ENCODE data around the gene GSTA3.
A peak's percentile ranks its signal among the peaks of the same experiment; 100 is the strongest.
"Not testable (repeated sequence)": the region's sequence is repeated elsewhere in the genome, so short reads cannot be mapped to it uniquely, and the experiment has no call there.

The GSTA3 gene

DNA sequence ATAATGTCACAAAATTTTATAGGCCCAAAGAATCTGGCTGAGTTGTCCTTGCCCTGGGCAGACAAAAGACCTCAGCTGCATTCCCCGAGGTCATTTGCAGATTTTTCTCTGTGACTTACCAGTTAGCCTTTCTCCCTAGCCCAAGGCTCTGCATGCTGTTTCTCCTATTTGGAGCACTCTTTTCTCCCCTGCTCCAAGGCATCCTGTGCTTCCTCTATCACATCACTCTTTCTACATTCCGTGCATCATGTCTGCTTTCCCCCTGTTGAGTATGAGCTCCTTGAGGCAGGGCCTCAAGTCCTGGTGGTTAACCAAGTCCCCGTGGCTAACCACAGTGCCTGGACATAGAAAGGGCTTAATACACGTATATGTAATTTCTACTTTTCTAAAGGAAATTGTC lies 593 bp upstream of the GSTA3 start:
- no peak for DNase-seq

DNA sequence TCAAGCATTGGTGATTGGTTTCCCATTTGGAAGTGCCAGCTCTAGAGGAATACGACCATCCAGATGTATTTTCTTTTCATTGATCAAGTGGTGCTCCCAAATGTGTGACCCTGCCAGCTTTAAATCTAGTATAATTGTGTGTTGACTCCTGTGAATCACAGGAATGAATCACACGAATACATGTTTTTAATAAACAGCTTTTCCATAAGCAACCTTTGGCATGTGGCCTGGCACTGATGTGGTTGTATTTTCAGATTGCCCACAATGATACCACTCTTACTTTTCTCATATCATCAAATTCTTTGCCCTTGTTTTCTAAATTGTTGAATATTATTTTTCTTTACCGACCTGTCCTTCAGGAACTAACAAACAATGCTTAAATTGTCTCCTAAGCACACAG lies 367 bp downstream of the GSTA3 start:
- no peak for DNase-seq

DNA sequence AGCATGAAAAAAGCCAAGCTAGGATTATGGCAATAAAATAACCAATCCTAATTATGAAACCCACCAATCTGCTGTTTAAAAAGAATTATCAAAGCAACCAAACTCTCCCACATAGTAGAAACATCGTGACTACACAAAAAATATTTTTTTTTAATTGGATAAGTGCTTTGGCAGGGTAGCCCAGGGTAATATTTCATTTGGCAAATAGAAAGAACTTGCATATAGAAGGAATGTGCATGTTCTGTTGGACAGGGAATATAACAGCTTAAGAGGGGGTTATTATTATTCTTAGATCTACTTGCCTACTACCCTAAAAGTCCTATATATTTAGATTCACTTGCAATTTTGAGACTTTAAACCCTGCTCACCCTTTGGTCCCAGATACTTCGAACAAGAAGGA lies 972 bp downstream of the GSTA3 start:
- no peak for DNase-seq

DNA sequence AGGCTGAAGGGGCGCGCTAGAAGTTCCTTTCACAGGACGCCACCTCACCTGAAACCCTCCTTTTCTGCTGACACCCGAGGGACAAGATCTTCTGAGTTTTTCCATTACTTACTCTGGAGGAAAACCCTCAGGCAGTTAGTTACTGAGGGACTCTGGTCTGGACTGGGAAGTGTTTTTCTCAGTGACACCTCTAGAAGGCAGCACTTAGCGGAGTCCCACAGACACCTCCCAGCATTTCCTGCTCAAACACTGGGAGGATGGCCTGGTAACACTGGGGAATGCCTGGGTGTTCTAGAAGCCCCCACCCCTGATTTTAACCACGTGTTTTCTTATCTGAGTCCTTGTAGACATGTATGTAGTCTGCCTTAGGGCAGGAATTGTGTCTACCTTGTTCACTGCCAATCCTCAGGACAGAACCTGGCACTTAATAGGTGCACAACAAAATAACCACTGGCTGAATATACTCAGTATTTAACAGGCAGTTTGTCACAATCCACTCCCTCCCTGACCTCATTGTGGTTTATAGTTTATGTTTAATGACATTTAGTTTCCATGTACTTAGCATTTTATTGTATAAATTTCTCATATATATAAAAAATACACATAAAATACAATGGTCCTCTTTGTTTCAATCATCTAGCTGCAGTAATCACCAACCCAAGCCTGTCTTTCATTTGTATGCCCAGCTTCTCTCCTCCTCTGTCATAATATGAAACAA lies 4.8 kb downstream of the GSTA3 start:
- no peak for DNase-seq

DNA sequence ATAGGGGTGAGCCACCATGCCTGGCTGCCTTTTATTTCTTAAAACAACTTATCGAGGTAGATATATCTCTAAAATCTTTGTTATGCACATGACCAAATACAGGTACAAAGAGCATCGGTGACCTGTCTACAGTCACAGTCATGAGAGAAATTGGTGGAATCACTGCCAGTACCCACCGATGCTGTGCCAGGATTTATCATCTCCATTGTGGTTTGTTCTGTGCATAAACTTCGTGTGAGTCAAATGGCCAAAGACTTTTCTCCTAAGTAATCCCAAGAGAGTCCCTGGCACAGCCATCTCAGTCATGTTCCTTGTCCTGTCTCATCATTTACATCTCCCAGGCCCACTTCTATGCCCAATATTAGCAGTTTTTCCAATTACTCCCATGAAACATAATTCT lies 9.0 kb downstream of the GSTA3 start:
- no peak for DNase-seq

DNA sequence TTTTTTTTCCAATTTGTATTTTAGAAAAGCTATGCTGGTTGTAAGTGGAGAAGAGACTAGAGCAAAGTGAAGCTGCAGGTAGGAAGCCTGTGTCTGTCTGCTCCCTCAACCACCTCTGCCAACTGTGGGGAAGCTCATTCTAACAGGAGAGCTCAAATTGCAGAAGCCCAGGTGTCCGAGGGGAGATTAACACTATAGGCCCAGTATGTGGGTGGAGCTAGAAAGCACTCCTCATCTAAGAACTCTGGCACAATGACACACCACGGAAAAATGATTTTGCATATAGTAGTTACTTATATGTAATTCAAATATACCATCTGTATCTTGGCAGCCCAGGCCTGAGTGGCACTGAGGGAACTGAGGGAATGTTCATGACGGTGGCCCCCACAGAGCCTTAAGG lies 13.7 kb downstream of the GSTA3 start:
- not testable (repeated sequence) for DNase-seq

DNA sequence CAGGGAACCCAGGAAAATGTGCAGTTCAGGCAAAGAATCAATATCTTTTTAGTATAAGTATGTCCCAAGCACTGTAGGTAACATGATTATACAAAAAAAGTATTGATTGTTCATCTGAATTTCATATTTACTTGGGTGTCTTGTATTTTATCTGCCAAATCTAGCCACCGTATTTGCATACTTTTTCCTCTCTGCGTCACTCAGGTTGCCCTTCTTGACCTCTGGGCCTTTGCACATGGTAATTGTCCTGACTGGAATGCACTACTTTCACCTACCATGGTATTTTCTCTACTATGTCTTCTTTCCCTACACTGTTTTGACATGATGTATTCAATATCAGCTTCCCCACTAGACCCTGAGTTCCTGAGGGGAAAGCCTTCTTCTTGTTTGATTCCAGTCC lies 15.2 kb downstream of the GSTA3 start:
- no peak for DNase-seq

DNA sequence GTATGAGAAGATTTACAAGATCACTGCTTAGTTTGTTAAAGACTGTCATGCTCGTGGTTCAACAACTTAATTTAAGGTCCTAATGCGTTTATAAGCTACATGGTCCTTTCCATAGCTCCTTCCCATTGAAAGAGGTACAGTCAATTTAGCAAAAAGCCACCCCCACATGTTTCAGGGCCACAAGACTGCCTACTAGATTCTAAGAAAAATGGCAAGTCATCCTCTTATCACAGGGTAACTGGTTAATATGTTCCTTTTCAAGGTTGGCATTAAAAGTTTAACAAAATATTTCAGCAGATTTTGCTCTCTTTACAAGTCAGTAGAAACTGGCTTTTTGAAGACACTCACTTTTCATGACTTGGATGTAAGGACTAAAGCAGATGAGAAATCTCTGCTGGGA lies 15.7 kb downstream of the GSTA3 start:
- DNase-seq: no peak

DNA sequence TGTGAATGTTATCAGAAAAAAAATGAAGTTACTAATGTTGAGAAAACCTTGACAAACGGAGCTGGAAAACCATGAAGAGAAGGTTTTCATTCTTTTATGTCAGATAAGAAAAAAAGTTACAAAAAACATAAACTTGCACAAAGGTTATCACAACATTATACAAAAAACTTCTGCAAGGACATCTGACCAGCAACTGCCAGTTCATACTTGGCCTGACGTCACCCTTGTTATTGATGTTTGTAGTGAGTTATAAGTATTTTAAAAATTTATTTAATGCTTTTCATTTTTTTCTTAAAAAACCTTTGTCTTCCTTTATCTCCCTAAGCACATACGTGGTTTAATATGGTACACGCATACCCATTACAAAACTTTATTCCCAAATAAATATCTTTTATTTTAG lies 16.3 kb downstream of the GSTA3 start:
- no peak for DNase-seq

DNA sequence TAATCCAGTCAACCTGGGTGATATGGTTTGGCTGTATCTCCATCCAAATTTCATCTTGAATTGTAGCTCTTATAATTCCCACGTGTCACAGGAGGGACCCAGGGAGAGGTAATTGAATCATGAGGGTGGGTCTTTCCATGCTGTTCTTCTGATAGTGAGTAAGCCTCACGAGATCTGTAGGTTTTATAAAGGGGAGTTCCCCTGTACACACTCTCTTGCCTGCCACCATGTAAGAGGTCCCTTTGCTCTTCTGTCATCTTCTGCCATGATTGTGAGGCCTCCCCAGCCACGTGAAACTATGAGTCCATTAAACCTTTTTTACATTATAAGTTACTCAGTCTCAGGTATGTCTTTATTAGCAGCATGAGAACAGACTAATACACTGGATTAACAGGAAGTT lies 19.5 kb downstream of the GSTA3 start:
- DNase-seq: no peak

DNA sequence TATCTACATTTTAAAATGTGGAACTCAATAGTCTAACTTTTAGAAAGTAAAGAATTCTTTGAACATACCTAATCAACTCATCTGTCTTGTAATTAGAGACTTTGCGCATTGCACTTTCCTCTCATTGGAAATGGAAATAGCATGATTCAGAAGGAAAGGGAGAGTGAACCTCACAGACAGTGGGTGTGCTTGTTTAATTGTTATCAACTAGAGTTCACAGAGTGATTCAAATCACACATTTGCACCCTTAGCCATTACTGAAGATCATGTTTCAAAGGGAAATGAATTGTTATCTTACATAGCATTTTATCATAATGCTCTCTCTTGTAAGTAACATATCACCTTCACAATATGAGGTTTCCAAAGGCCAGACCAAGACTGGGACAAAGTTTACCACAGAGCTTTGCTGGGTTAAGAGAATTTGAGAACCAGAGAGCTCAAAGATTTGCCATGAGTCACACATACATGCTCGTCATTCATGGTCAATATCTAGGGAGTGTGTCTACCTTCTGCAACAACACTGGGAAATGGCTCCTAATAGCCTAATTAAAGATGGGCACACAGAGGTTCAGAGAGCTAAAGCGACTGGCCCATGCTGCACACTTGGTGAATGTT lies 21.5 kb downstream of the GSTA3 start:
- DNase-seq: no peak

DNA sequence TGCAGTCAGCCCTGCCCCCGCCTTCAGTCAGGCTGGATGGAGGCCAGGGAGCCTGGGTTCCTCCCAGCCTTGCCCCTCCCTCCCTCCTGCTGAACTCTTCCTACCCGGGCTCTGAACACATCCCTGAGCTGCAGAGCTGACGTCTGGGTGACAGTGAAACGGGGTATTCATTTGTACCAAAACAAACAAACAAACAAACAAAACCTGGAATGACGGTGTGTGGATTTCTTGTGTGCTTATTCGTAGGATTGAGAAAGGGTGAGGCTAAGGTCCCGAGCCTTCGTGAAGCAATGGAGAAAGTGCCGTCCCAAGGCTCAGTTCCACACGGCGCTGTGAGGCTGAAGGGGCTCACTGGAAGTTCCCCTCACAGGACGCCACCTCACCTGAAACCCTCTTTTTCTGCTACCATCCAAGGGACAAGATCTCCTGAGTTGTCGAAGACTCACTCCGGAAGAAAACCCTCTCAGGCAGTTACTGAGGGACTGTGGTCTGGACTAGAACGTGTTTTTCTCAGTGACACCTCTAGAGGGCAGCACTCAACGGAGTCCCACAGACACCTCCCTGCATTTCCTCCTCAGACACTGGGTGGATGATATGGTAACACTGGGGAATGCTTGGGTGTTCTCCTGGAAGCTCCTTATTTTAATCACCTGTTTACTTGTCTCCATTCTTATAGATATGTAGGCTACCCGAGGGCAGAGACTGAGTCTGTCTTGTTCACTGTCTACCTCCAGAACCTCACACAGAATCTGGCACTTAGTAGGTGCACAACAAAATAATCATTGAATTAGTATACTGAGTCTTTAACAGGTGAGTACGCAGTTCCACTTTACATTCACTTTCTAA lies 27.3 kb downstream of the GSTA3 start:
- peak; percentile 62 for DNase-seq

DNA sequence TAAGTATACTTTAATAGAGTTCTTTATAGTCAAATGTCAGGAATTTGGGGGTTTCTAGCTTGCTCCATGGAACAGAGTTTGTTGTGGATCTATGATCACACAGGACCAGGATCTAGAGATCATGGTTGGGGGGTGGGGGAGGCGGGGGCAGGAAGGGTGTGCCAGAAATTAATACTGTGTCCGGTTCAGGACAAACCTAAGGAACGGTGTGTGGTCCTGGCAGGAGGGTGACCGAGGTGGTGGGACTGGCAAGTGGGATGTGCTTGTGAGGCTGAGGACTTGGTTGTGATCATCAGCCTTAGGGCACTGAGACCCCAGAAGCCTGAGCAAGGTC lies 27.9 kb downstream of the GSTA3 start:
- no peak for DNase-seq

DNA sequence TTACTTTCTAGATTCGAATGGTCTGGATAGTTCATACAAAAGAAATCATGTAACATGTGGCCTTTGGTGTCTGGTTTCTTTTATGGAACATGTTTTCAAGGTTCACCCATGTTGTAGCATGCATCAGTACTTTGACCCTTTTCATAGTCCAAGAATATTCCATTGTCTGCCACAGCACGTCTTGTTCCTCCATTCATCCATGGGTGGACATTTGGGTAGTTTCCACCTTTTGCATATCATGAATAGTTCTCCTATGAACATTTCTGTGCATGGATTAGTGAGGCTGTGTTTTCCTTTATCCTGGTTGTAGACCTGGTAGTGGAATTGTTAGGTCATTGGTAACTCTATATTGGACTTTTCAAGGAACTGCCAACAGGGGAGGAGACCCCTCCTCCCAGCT lies 31.7 kb downstream of the GSTA3 start:
- no peak for DNase-seq

DNA sequence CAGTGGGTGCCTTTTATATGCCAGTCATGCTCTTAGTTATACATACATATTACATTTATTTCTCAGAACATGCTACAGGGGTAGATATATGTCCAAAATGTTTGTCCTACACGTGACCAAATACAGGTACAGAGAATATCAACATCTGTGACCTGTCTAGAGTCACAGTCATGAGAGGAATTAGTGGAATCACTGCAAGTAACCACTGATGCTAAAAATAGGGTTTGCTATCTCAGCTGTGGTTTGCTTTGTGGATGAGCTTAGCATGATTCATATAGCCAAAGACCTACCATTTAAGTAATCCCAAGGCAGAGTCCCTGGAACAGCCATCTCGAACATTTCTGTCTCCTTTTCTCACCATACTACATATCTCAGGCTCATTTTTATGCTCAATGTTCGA lies 32.3 kb downstream of the GSTA3 start:
- no peak for DNase-seq

DNA sequence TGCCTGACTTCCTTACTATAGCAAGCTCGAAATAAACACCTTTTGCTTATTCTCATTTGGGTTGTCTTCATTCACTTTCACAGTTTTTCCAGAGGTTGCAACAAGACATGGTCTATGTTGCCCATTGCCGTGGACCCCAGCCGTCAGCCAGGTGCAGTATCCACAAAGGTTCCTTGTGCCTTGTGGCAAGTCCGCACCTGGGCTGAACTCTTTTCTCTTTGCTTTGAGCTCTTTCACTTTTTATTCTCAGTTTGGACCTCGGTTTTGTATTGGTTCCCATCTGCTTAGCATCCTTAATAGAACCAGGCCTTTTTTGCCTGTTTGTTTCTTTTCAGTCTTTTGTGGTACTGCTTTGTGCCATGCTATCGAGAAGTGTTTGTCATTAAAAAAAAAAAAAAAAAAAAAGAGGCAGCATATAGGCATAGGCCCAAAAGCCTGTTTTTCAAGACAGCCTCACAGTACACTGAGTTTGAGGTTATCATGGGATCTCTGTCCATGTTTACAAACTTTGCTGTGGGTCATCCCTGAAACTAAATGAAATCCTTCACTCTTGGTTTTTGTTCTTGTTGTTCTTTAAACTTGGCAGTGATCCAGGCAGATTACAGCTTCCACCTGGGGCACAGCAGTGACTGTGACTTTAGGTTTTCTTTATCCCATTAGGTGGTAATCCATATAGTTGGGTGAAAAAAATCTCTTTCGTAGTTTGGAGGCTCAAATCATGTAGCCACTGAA lies 33.3 kb downstream of the GSTA3 start:
- no peak for DNase-seq

DNA sequence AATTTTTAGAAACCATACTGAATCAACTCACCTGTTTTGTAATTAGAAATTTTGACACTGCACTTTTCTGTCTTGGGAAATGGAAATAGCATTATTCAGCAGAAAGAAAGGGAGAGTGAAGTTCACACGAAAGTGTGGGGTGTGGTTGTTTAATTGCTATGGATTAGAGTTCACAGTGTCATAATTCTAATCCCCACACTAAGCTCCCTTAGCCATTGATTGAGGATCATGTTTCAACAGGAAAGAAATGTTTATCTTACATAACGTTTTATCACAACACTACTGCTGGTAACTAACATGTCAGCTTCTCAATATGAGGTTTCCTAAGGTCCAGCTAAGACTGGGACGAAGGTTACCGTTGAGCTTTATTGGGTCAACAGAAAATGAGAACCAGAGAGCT lies 37.5 kb downstream of the GSTA3 start:
- no peak for DNase-seq

DNA sequence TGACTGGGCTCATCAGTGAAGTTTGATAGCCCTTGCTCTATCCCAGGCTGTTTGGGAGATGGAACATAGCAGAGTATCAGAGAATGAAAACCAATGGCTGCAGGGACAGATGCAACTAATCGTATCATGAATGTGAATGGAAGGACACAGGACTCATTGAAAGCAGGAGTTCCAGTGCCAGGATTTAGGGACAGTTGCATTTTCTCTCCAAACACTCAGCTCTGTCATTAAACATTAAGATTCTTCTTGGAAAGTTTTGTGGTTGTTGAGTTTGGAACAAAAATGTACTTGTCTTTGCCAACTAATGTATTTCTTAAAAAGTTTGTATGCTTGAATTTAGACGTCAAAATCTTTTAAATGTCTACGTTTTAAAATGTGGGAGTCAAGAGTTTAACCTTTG lies 37.9 kb downstream of the GSTA3 start:
- DNase-seq: no peak

DNA sequence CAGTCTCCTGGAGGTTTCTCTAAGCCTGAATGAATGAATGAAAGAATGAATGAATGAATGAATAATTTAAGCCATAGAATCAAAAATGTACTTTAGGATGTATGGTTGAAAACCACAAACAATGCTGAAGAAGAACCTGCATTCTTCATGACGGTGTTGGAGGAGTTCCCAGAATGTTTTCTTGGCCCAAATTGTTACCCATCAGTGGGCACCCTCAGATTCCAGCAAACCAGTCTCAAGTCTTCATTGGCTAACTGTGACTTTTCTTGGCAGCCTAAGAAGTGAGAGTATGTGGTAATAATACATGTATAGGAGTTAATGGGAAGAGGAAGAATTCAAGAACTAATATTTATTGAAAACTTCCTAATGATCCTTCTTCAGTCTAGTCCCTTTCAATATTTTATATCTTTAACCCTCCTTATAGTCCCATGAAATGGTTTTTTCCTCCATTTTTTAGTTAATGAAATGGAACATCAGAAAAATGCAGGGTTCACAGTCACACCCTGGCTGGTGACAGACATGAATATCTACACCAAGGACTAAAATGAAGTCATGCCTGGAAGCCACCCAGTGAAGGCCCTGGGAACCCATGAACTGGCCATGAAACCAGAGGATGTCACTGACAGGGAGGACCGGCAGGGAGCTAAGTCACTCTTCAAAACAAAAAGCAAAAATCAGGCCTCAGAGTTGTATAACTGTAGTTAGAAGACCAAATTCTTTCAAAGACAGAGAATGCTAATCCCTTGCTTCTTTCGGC lies 39.0 kb downstream of the GSTA3 start:
- not testable (repeated sequence) for DNase-seq

DNA sequence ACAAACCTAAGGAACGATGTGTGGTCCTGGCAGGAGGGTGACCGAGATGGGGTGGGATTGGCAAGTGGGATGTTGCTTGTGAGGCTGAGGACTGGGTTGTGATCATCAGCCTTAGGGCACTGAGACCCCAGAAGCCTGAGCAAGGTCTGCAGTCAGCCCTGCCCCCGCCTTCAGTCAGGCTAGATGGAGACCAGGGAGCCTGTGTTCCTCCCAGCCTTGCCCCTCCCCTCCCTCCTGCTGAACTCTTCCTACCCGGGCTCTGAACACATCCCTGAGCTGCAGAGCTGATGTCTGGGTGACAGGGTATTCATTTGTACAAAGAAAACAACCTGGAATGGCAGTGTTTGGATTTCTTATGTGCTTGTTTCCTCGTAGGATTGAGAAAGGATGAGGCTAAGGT lies 40.6 kb downstream of the GSTA3 start:
- not testable (repeated sequence) for DNase-seq

DNA sequence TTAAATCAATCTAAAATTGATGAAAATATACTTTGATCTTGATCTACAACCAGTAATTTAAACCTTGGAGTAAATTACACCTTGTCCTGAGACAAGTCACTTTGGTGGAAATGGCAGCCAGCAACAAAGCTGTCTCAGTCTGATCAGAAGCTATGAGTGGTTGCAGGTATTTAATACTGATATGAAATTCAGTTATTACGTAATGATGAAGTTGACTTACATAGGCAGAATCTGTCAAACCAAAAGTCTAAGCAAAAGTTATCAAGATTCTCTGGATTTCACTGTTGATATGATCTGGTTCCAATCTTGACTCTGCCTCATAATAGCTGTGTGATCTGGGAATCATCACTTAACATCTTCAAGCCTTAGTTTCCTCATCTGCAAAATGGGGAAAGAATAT lies 41.3 kb downstream of the GSTA3 start:
- no peak for DNase-seq

DNA sequence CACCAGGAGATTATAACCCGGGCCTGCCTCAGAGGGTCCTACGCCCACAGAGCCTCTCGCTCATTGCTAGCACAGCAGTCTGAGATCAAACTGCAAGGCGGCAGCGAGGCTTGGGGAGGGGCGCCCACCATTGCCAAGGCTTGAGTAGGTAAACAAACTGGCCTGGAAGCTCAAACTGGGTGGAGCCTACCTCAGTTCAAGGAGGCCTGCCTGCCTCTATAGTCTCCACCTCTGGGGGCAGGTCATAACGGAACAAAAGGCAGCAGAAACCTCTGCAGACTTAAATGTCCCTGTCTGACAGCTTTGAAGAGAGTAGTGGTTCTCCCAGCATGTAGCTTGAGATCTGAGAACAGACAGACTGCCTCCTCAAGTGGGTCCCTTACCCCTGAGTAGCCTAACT lies 48.3 kb downstream of the GSTA3 start:
- DNase-seq: not testable (repeated sequence)

DNA sequence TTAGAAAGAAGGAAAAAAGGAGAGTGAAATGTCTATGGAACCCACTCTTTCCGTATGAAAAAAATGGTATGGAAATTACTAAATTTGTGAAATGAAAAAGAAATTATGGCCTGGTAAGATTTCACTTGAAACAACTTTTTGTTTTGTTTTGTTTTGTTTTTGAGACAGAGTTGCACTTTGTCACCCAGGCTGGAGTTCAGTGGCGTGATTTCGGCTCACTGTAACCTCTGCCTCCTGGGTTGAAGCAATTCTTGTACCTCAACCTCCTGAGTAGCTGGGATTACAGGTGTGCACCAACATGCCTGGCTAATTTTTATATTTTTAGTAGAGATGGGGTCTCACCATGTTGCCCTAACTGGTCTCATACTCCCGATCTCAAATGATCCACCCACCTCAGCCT lies 51.1 kb downstream of the GSTA3 start:
- DNase-seq: no peak

All from KG1 (cell line).